Tongue (tissue), 2 donors: Measurements from ENCODE around the gene GAS6. TPM values are rescaled to one million over a fixed set of nuclear protein-coding genes. Genes with fewer than 3 reads are reported as not detected.
A peak's percentile ranks its signal among the peaks of the same experiment; 100 is the strongest.

Source experiments
- DNase-seq: peaks from one replicate; pipeline ENCODE4 v3.0.0-alpha.2; 2015
- total RNA-seq: library from RNA; depleted of rRNA; stranded (reverse); fragments of >200 nt; gene quantifications from one replicate; pipeline ENCODE4 v1.2.3, GENCODE V29; 2014

The GAS6 gene
- total RNA-seq, 1 donor from 2014 or later = 85.8 TPM

GRCh38 chr13:113887700-113888201 lies 23.9 kb upstream of the GAS6 start:
- DNase-seq = no peak

- DNase-seq = no peak
Measured at GRCh38 chr13:113886561-113887112, 22.8 kb upstream of the GAS6 start.

GRCh38 chr13:113884821-113885220 lies 20.9 kb upstream of the GAS6 start:
- no peak for DNase-seq

- no peak for DNase-seq
Measured at GRCh38 chr13:113883921-113884804, 20.3 kb upstream of the GAS6 start.

GRCh38 chr13:113883314-113883811 lies 19.5 kb upstream of the GAS6 start:
- no peak for DNase-seq

GRCh38 chr13:113882716-113883115 lies 18.8 kb upstream of the GAS6 start:
- DNase-seq = no peak

GRCh38 chr13:113882267-113882630 lies 18.4 kb upstream of the GAS6 start:
- no peak for DNase-seq

- no peak for DNase-seq
Measured at GRCh38 chr13:113881614-113882266, 17.9 kb upstream of the GAS6 start.

GRCh38 chr13:113880651-113881611 lies 17.1 kb upstream of the GAS6 start:
- DNase-seq = no peak

- peak; percentile 44 for DNase-seq
Measured at GRCh38 chr13:113879494-113880360, 15.9 kb upstream of the GAS6 start.

- DNase-seq = no peak
Measured at GRCh38 chr13:113879017-113879416, 15.1 kb upstream of the GAS6 start.

GRCh38 chr13:113877149-113877990 lies 13.5 kb upstream of the GAS6 start:
- DNase-seq = no peak

GRCh38 chr13:113876346-113877148 lies 12.7 kb upstream of the GAS6 start:
- DNase-seq = no peak

- no peak for DNase-seq
Measured at GRCh38 chr13:113875837-113876281, 12.0 kb upstream of the GAS6 start.

- DNase-seq = no peak
Measured at GRCh38 chr13:113875429-113875815, 11.5 kb upstream of the GAS6 start.

GRCh38 chr13:113874579-113875428 lies 10.9 kb upstream of the GAS6 start:
- DNase-seq = peak; percentile 28

- no peak for DNase-seq
Measured at GRCh38 chr13:113874177-113874576, 10.3 kb upstream of the GAS6 start.

GRCh38 chr13:113869263-113869662 lies 5.4 kb upstream of the GAS6 start:
- DNase-seq = no peak
